Measurements from ENCODE around the gene APC2. TPM values are rescaled to one million over a fixed set of nuclear protein-coding genes. Genes with fewer than 3 reads are reported as not detected.
A peak's percentile ranks its signal among the peaks of the same experiment; 100 is the strongest.

The APC2 gene
- polyA plus RNA-seq, 1 donor (not counting 4 experiments of a cell fraction or from before 2014, with no cell fraction given): 0.01 TPM

- no peak for DNase-seq (ENCODE audit: low read depth, low spot score)
- no peak for FAIRE-seq
- H4K20me1 ChIP-seq (ENCODE audit: control insufficient read depth, extremely low read depth, insufficient read depth, low read length): peaks cover 12% of the 10 kb centered on the region
- H3K4me3 ChIP-seq (ENCODE audit: control insufficient read depth in 2 of 3, extremely low read depth in 1 of 3, insufficient read depth in 2 of 3, low read depth in 1 of 3, low read length in 3 of 3): peak overlapping the region in 1 of 3 experiments; percentile 36
- H3K4me1 ChIP-seq (ENCODE audit: control insufficient read depth, extremely low read depth, insufficient read depth, low read length): peaks cover 16% of the 10 kb centered on the region
- no peaks in the 10 kb centered on the region for H3K9me3 ChIP-seq (ENCODE audit: control insufficient read depth, low read depth, low read length)
- TF ChIP-seq CTCF (optimal IDR thresholded peaks at IDR 0.05 in 1 of 3, IDR thresholded peaks at IDR 0.05 in 1 of 3, conservative IDR thresholded peaks at IDR 0.05 in 1 of 3; ENCODE audit: extremely low read depth in 1 of 3, insufficient read depth in 2 of 3, low read length in 3 of 3) (no peak), EZH2 (IDR thresholded peaks at IDR 0.05; ENCODE audit: low read length) (peak; percentile 44)
- H3K9me1 ChIP-seq (ENCODE audit: control insufficient read depth, extremely low read depth, insufficient read depth, low read length): peaks cover 4% of the 10 kb centered on the region
- H3K79me2 ChIP-seq (ENCODE audit: control insufficient read depth, insufficient read depth, low read length): no peaks in the 10 kb centered on the region
- H3K27ac ChIP-seq (ENCODE audit: control insufficient read depth, insufficient read depth, low read length): no peak overlapping the region
- H3K9ac ChIP-seq (ENCODE audit: control insufficient read depth, extremely low read depth, insufficient read depth, low read length): no peak overlapping the region
- no peaks in the 10 kb centered on the region for H3K36me3 ChIP-seq (ENCODE audit: control insufficient read depth in 2 of 2, extremely low read depth in 1 of 2, insufficient read depth in 2 of 2, low read length in 2 of 2)
- peaks cover 61% of the 10 kb centered on the region for H3K27me3 ChIP-seq (ENCODE audit: control insufficient read depth, extremely low read depth, insufficient read depth, low read length)
- dilution Hi-C loops (cut with MboI; ENCODE audit: extremely low pct_ligation_motif_present, low sequenced_read_pairs): no loop called here
- H3K4me2 ChIP-seq (ENCODE audit: control insufficient read depth, extremely low read depth, insufficient read depth, low read depth, low read length): peak overlapping the region; percentile 22
- H2AFZ ChIP-seq (ENCODE audit: control insufficient read depth, low read length): no peak overlapping the region
Observed at GRCh38 chr19:1467490-1468273, 17.8 kb downstream of the APC2 start.

DNA sequence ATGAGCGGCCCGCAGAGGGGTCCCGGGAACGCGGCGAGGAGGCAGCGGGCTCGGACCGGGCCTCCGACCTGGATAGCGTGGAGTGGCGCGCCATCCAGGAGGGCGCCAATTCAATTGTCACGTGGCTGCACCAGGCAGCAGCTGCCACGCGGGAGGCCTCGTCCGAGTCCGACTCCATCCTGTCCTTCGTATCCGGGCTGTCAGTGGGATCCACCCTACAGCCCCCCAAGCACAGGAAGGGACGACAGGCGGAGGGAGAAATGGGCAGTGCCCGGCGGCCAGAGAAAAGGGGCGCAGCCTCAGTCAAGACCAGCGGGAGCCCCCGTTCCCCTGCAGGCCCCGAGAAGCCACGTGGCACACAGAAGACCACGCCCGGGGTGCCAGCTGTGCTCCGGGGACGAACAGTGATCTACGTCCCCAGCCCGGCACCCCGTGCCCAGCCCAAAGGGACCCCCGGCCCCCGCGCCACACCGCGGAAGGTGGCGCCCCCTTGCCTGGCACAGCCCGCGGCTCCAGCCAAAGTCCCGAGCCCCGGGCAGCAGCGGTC lies 18.4 kb downstream of the APC2 start:
- dilution Hi-C loops (cut with MboI; ENCODE audit: extremely low pct_ligation_motif_present, low sequenced_read_pairs): no loop called here
- no peak for TF ChIP-seq CTCF (optimal IDR thresholded peaks at IDR 0.05 in 1 of 3, IDR thresholded peaks at IDR 0.05 in 1 of 3, conservative IDR thresholded peaks at IDR 0.05 in 1 of 3; ENCODE audit: extremely low read depth in 1 of 3, insufficient read depth in 2 of 3, low read length in 3 of 3)
- TF ChIP-seq EZH2 (IDR thresholded peaks at IDR 0.05; ENCODE audit: low read length): peak; percentile 74
- Histone ChIP-seq H3K9me1 (ENCODE audit: control insufficient read depth, extremely low read depth, insufficient read depth, low read length) (peaks cover 4% of the 10 kb centered on the region), H3K4me1 (ENCODE audit: control insufficient read depth, extremely low read depth, insufficient read depth, low read length) (peaks cover 16% of the 10 kb centered on the region), H3K27ac (ENCODE audit: control insufficient read depth, insufficient read depth, low read length) (no peak overlapping the region), H3K9ac (ENCODE audit: control insufficient read depth, extremely low read depth, insufficient read depth, low read length) (no peak overlapping the region), H2AFZ (ENCODE audit: control insufficient read depth, low read length) (no peak overlapping the region), H3K36me3 (ENCODE audit: control insufficient read depth in 2 of 2, extremely low read depth in 1 of 2, insufficient read depth in 2 of 2, low read length in 2 of 2) (no peaks in the 10 kb centered on the region), H3K4me2 (ENCODE audit: control insufficient read depth, extremely low read depth, insufficient read depth, low read depth, low read length) (peak overlapping the region; percentile 60), H3K27me3 (ENCODE audit: control insufficient read depth, extremely low read depth, insufficient read depth, low read length) (peaks cover 61% of the 10 kb centered on the region), H3K79me2 (ENCODE audit: control insufficient read depth, insufficient read depth, low read length) (no peaks in the 10 kb centered on the region), H3K4me3 (ENCODE audit: control insufficient read depth in 2 of 3, extremely low read depth in 1 of 3, insufficient read depth in 2 of 3, low read depth in 1 of 3, low read length in 3 of 3) (peak overlapping the region in 1 of 3 experiments; percentile 36), H4K20me1 (ENCODE audit: control insufficient read depth, extremely low read depth, insufficient read depth, low read length) (peaks cover 12% of the 10 kb centered on the region), H3K9me3 (ENCODE audit: control insufficient read depth, low read depth, low read length) (no peaks in the 10 kb centered on the region)
- no peak for DNase-seq (ENCODE audit: low read depth, low spot score)
- no peak for FAIRE-seq
